Glomerular visceral epithelial cell (primary cell): ENCODE results near the gene BCL2L1.
A peak's percentile ranks its signal among the peaks of the same experiment; 100 is the strongest.
"Not testable (repeated sequence)": the region's sequence is repeated elsewhere in the genome, so short reads cannot be mapped to it uniquely, and the experiment has no call there.

Experiments
- DNase-seq: peaks from one replicate; pipeline ENCODE4 v3.0.0-alpha.2; 2016; ENCODE audit errors: extremely low spot score

BCL2L1 gene

DNA sequence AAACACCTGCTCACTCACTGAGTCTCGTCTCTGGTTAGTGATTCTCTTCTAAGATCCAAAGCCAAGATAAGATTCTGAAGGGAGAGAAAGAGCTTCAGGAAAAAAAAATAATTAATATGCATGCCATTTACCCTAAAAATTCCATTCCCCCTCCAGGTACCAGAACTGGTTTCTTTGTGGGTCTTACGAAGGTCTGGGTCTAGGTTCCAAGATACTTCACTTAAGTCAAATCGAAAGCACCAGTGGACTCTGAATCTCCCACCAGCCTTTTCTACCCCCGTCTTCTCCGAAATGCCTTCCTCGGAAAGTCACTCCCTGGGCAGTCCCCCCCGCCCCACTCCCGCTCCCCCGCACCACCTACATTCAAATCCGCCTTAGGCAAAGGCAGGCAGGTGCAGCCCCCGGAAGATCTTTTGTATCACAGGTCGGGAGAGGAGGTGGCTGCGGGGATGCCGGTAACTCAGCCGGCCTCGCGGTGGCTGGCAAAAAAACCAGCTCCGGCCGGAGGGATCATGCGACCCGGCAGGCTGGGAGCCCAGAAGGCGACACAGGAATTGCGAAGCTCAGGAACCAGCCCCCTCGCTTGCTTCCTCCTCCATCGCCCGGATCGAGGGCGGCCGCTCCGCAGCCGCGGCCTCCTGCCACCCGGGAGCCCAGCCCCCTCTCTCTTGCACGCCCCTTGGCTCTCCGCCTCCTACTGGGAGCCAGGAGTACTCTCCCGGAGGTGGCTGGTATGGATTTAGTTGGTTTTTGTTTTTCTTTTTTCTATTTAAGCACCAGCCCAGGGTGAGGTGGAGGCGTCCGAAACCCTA is at the start of gene BCL2L1:
Gene BCL2L1 (minus strand): TSS at position 612 of the 812 bp plus-strand sequence. CDS start 650 bp downstream, outside the sequence.
- peak; percentile 91 for DNase-seq

DNA sequence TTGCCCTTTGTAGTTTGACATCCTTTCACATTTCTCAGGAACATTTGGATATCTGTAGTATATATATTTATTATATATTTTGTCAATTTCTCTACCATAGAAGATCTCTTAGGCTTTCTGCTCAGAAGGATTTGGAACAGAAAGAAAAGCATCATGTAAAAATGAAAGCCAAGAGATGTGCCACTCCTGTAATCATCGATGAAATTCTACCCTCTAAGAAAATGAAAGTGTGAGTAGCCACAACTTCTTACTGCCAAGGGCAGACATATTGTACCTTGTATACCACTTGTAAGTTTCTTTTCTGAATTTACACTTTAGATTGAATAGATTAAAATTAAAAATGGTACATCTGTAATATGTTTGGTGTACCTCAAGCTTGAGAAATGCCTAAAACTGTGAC is 47.6 kb upstream of the BCL2L1 start:
- no peak for DNase-seq

DNA sequence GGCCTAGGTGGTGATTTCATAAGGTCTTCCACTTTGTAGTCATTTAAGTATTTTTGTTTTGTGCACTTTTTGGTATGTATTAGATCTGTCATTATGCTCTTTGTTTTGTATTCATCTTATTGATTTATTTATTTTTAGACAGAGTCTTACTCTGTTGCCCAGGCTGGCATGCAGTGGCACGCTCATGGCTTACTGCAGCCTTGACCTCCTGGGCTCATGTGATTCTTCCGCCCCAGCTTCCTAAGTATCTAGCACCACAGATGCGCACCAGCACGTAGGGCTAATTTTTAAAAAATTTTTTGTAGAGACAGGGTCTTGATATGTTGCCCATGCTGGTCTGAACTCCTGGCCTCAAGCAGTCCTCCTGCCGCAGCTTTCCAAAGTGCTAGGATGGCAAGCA is 47.0 kb upstream of the BCL2L1 start:
- no peak for DNase-seq

DNA sequence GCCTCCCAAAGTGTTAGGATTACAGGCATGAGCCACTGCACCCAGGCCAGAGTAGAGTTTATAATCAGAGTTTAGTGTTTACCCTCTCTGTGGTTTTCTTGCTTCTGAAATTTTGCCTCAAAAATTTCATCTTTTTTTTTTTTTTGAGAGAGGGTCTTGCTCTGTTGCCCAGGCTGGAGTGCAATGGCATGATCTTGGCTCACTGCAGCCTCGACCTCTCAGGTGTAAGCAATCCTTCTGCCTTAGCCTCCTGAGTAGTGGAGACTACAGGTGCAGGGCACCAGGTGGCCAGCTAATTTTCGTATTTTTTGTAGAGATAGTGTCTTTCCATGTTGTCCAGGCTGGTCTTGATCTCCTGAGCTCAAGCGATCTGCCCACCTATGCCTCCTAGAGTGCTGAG is 45.1 kb upstream of the BCL2L1 start:
- no peak for DNase-seq

DNA sequence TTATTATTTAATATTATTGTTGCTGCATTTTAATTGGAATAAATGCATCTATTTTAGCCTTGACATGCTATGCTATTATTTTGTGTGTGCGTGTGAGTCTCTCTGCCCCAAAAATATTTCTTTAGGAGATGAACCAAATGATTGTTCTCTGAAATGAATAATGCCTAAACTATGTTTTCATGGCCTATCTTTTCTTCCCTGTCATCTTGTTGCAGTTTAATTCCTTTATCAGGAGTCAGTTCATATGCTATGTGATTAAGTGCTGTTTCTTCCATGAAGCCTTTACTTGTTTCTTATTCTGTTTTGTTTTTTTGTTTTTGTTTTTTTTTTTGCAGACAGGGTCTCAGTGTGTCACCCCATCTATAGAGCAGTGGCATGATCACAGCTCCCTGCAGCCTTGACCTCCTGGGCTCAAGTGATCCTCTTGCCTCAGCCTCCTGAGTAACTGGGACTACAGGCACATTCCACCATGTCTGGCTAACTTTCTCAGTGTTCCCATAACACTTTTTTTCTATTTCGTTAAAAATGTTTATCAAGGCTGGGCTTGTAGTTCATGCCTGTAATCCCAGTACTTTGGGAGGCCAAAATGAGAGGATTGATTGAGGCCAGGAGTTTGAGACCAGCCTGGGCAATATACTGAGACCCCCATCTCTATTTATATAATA is 42.1 kb upstream of the BCL2L1 start:
- DNase-seq, result no peak

GRCh38 chr20:31760519-31761240 is 38.0 kb upstream of the BCL2L1 start:
- DNase-seq, result no peak

DNA sequence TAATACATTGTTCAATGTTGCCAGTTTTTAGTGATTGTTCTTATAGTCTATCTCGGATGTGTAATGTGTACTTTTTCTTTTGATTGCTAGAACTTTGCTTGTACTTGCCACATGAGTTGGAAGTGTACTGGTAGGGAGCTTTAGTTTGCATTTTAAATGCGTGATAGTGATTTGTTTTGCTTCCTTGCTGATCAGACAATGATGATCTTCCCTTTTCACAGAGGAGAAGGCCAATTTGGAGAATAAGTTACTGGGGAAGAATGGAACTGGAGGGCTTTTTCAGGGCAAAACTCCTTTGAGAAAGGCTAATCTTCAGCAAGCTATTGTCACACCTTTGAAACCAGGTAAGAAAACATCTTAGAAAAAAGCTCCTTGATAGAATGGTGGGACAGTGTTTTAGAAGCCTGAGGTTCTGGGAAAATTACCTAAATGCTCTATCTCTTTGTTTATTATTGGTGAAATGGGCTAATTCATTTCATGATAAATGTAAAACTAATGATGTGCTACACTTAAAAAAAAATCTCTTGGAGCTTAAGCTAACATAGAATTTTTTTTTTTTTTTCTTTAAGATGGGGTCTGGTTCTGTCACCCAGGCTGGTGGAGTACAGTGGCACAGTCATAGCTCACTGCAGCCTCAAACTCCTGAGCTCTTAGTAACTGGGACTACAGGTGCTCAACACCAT is 37.3 kb upstream of the BCL2L1 start:
- DNase-seq, result no peak

DNA sequence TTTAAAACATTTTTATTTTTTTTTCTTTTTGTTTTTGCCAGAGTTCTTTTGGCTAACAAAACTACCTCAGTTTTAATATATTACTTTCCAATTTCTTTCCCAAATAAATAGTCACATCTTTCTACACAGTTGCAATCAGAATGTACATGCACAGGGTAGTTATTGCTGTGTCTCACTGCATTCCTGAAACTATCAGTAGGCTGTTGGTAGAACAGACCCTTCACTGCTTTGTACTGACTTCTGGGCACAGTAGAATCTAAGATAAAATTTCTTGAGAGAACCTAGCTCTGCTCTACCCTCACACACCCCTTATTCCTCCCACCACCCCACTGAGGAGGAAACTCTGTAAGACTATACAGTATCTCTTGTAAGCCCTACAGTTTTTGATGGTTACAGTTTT is 36.3 kb upstream of the BCL2L1 start:
- no peak for DNase-seq

DNA sequence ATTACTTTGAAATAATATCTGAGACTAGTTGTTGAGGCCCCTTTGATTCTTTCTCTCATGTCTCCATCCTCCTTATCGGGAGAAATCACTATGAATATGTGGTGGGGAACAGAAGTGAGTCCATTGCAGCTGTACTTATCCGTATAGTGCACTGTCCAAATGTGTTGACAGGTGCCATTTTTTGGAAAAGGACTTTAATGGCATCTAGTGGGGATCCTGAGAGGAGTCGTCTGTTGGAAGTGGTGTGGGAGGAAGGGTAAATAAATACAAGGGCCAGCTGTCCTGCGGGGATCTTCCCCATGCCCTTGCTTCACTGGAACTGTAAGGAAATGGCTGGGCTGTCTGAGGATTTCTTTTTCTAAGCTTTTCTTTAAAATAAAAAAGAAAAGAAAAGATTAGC is 35.9 kb upstream of the BCL2L1 start:
- DNase-seq, result no peak

- DNase-seq, result no peak
Measured at GRCh38 chr20:31757254-31757653, 34.6 kb upstream of the BCL2L1 start.

DNA sequence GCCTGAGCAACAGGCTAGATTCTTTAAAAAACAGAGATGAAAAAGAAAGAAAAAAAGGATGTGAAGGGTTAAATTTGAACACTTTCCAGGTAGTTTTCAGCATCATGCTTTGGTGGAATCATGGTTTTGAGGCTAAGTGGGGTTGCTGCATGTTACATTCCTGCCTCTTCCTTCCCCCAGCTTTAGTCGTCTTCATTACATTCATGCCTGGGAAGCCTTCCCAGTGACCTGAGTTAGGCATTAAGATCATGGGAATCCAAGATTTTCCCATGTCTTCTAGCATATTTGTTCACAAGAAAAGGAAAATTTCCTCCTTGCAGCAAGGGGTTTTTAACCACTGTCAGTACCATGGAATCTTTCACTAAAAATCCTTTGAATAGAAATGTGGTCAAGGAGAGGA is 28.5 kb upstream of the BCL2L1 start:
- DNase-seq, result peak; percentile 54

GRCh38 chr20:31749223-31749622 is 26.6 kb upstream of the BCL2L1 start:
- DNase-seq, result no peak

- no peak for DNase-seq
Measured at GRCh38 chr20:31747640-31748039, 25.0 kb upstream of the BCL2L1 start.

- not testable (repeated sequence) for DNase-seq
Measured at GRCh38 chr20:31747028-31747427, 24.4 kb upstream of the BCL2L1 start.

DNA sequence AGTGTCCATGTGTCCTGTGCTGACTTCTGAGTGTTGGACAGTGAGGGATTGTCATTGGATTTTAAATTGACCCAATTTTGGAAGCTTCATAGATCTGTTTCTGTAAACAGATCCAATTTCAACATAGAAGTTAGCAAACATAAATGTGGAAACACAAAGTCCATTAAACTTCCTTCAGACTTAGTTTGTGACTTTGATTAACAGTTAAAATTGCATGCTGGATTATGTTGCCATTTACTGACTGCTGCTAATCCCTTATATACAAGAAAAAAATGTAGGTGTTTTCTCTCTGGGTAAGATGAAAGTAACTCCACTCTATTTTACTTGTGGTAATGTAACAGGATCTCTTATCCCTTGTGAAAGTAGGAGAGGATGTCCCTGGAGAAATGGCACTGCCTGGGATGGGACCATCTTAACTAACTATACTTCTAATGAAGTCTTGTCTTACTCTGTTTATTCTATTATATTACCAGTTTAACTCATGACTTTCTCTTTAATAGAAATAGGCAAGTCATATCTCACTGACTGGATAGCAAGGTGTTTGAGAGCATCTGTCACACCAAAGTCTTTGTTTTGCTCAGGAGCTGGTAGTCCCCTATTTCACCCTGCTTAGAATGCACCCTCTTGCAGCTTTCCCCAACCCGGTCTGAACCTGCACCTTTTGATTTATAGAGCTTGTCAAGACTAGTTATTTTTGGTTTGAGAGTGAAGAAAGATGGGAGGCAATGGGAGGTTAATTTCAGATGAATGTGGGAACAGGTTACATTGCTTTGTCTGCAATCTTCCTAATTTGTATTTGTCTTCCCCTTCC is 23.6 kb upstream of the BCL2L1 start:
- DNase-seq, result no peak

GRCh38 chr20:31740656-31741323 is 18.1 kb upstream of the BCL2L1 start:
- DNase-seq, result no peak

GRCh38 chr20:31740208-31740607 is 17.5 kb upstream of the BCL2L1 start:
- peak; percentile 53 for DNase-seq

- DNase-seq, result no peak
Measured at GRCh38 chr20:31739550-31739977, 16.9 kb upstream of the BCL2L1 start.

DNA sequence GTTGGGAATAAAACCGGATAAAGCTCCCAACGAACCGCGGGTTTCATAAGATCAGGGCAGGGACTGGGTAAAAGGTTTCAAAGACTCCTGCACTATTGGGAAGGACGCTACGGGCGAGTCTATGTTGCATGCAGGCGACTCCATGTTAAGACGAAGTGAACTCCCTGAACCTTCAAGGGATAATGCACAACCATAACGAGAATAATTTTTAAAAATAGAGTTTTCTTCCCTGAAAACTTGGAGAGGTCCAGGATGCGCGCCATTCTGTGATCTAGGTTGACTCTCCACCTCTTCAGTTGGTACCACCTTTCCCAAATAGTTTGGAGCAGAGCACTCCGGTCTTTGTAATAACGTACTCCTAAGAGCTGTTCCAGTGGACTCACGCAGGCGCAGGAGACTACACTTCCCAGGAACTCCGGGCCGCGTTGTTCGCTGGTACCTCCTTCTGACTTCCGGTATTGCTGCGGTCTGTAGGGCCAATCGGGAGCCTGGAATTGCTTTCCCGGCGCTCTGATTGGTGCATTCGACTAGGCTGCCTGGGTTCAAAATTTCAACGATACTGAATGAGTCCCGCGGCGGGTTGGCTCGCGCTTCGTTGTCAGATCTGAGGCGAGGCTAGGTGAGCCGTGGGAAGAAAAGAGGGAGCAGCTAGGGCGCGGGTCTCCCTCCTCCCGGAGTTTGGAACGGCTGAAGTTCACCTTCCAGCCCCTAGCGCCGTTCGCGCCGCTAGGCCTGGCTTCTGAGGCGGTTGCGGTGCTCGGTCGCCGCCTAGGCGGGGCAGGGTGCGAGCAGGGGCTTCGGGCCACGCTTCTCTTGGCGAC is 16.3 kb upstream of the BCL2L1 start, which contains the start of gene TPX2:
Gene TPX2 (plus strand): TSS at position 562 of the 821 bp plus-strand sequence. CDS start 18,187 bp downstream, outside the sequence.
- peak; percentile 97 for DNase-seq

DNA sequence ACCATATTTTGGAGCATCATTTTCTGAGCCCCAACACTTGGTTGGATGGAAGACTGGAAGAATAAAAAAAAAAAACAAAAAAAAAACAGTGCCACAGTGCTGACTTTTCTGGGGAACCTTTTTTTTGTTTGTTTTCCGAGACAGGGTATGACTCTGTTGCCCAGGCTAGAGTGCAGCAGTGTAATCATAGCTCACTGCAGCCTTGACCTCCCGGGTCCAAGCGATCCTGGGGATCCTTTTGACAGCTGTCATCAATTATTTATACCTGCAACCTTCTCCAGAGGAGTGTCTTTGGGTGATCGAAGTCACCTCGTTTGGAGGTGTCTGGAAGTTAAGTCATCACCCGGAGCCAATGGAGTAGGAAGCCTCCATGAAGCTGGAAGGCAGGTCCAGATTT is 8.7 kb upstream of the BCL2L1 start:
- DNase-seq, result no peak
